IPS-NIHi7 (cell line): ENCODE data around the gene TRMU.

Experiments
- DNase-seq: peaks from one replicate; pipeline ENCODE4 v3.0.0; 2012; ENCODE audit warnings: mixed read lengths; ENCODE audit errors: extremely low spot score

Gene TRMU

GRCh38 chr22:46336119-46337078, 885 bp downstream of the TRMU start:
- no peak for DNase-seq

DNA sequence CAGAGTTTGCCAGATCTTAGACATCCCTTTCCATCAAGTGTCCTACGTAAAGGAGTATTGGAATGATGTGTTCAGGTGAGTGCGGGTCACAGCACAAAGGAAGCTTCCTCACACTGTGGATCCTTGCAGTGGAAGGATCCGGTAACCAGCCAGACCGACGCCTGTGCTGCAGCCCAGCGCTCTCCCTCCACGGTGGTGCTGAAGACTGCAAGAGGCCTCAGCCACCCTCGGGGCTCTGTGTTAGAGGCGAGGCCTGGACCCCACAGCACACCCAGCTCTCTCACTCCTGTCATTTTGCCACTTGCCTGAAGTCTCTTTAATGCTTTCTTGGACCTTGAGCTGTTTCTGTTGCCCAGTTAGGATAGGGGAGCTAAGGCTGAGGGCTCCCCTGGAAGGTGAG, 2.4 kb downstream of the TRMU start:
- DNase-seq, result no peak

- DNase-seq, result no peak
These were observed 3.1 kb downstream of the TRMU start for GRCh38 chr22:46338636-46339035.

GRCh38 chr22:46339956-46340355, 4.4 kb downstream of the TRMU start:
- no peak for DNase-seq

DNA sequence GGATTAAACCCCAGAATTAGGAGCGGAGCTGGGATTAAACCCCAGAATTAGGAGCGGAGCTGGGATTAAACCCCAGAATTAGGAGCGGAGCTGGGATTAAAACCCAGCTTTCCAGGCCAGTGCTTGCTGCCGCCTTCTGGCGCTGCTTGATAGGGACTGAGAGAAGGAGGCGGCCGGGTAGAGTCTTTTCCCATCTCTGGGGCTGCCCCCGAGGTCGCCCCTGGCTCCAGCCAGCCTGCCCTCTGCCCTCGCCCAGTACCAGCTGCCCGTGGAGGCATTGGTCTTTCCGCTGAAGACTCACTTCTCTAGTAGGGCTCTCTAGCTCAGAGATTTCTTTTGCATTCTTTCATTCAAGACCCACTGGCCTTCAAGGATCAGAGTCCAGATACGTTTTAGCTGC, 5.2 kb downstream of the TRMU start:
- DNase-seq, result no peak

DNA sequence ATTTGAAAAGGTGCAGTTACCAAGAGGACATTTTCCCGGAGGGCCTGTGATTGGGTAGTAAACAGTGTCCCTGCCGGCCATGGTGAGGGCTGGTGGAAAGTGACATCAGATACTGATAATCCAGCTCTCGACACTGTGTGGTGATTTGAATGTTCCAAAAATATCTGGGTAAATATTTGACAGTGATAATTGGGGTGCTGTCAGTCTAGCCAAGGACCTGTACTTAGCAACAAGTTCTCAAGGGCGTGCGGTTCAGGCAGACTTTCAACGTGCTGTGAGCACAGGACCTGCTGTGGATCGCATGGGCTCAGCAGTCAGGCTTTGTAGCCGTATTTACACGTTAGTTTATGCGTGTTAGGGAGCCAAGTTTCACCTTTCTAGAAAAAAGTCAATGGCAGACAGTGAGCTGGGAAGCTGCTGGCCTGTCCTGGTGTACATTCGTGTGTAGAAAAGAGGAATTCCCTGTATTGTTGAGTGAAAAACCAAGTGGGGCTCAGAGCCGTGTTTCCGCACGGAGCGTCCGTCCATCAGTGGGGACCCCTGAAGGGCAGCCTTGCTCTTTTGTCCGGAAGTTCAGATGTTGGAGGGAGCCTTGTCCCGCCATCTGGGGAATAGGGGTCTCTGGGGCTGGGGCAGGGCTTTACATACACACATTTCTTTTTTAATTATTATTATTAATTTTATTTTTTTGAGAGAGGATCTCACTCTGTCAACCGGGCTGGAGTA, 11.3 kb downstream of the TRMU start:
- DNase-seq, result no peak

GRCh38 chr22:46347646-46348045, 12.1 kb downstream of the TRMU start:
- no peak for DNase-seq

- no peak for DNase-seq
These were observed 12.7 kb downstream of the TRMU start for GRCh38 chr22:46348099-46348695.

GRCh38 chr22:46349238-46349637, 13.7 kb downstream of the TRMU start:
- no peak for DNase-seq

GRCh38 chr22:46349681-46350080, 14.2 kb downstream of the TRMU start:
- no peak for DNase-seq

DNA sequence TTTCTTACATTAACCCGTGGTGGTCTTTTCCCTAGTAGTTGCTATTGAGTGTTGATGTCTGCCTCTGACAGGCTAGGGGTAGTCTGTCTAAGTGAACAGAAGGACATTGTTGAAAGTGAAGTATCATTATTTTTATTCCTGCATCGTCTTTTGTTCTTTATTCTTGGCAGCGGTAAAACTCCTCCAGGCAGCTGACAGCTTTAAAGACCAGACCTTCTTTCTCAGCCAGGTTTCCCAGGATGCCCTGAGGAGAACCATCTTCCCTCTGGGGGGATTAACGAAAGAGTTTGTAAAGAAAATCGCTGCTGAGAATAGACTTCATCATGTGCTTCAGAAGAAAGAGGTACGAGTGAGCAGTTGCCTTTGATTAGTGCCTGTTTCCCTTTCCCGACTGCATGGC, 14.6 kb downstream of the TRMU start:
- DNase-seq, result no peak

DNA sequence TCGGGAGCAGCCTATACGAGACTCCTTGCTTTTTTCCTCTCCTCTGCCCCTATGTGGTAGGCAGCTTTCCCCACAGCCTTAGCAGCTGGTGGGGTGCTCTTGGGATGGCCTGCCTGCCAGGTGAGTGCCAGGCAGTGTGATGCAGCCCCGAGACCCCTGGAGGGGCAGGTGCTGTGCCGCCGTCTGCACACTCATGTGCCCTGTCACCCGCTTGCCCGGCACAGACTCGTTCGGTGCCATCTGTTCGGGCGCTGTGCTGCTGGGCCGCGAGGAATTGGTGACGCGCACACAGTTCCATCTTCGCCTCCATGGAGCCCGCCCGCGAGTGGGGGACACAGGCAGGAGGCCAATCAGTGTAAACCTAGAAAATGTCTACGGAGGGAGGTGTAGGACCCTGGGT, 15.1 kb downstream of the TRMU start:
- no peak for DNase-seq

- DNase-seq, result no peak
These were observed 15.7 kb downstream of the TRMU start for GRCh38 chr22:46351131-46351735.

DNA sequence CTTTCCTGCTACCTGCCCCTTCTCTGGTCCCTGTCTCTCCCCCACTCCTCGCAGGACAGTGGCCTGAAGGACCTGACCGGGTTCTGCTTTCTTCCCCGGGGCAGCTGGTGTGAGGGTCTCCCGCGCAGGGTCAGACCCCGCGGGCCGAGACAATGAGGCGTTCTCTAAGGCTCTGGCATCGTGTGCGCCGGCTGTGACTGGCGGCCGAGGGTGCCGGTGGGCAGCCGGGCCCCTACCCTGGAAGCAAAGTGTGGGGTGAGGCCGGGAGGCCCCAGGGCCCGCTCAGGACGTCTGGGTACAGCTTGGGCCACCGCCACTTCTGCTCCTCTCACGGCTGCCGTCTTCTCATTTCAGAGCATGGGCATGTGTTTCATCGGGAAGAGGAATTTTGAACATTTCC, 16.3 kb downstream of the TRMU start:
- DNase-seq, result no peak

DNA sequence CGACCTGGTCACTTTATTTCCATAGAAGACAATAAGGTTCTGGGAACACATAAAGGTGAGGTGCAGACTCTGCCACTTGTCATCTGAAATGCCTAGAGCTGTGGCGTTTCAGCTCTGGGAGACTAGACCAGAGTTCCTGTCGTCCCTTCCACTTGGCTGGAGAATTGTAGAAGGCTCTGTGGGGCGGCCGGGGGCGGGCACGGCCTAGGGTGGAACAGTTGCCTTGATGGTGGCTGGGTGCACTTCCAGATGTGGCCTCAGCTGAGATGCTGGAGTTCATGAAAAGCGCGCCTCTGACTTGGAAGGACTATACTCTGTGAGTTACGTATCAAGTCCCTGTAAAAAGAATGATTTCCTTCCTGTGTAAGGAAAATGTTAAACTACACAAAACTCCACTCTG, 16.8 kb downstream of the TRMU start:
- DNase-seq, result no peak

GRCh38 chr22:46352691-46353386, 17.3 kb downstream of the TRMU start:
- no peak for DNase-seq

GRCh38 chr22:46353483-46354105, 18.1 kb downstream of the TRMU start:
- no peak for DNase-seq

DNA sequence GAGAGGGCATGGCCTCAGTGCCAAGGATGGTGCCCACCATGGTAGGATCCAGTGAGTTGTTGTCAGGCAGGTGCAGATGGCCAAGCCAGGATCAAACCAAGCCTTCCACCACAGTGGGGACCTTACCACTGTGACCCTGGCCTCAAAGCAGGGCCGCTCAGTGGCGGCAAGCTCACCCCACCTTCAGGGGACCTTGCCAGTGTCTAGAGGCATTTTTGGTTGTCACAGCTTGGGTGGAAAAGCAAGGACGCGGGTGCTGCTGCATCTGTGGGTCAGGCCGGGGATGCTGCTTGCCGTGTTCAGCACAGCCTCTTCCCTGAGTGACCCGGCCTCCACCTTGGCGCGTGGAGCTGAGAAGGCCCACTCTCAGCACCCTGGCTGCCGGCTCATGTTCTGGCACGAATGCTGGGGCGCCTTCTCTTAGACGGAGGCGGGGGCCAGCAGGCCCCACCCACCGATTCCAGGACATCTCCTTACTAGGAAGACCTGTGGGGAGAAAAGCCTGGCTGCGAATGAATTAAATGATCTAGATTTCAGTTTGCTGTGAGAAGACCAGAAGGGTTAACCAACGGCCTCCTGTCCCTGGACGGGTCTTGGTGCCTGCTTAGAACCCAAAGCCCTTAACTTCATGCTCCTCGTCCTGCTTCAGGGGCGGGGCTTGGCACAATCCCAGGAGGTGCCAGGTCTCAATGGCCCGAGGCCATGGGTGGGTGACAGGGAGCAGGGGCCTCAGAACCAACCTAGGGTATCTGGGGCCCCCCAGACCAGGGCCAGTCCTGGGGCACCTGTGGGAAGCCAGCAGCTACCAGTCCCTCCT, 18.9 kb downstream of the TRMU start:
- DNase-seq, result no peak

- DNase-seq, result no peak
These were observed 19.4 kb downstream of the TRMU start for GRCh38 chr22:46354993-46355305.

DNA sequence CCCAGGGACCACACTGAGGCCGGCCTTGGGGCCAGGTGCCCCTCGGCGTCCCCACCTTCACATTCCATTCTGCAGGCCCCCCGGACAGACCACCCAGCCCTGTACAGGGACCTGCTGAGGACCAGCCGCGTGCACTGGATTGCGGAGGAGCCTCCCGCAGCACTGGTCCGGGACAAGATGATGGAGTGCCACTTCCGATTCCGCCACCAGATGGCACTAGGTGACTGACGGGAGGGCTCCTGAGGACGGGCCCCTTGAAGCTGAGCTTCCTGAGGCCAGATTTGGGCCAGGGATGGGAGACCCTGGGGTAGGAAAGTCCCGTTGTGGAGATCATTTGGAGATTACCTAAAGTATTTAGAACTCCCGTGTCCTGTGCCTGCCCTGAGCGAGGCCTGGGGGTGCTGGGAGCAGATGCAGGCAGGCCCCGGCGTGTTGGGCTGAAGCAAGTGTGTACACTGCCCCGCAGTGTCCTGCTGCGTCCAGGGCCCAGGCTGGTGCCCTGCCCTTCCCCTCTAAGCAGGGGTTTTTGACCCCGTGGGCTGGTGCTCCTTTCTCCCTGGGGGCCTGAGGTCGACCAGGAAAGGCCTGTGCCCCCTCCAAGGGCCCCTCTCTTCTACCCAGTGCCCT, 20.0 kb downstream of the TRMU start:
- DNase-seq, result peak; percentile 92
